Fibroblast of peridontal ligament (primary cell): ENCODE data around the gene SIRT5.

Experiments
- DNase-seq: peaks from one replicate; pipeline ENCODE4 v3.0.0-alpha.2; 2010; ENCODE audit errors: extremely low read depth

Gene SIRT5

DNA sequence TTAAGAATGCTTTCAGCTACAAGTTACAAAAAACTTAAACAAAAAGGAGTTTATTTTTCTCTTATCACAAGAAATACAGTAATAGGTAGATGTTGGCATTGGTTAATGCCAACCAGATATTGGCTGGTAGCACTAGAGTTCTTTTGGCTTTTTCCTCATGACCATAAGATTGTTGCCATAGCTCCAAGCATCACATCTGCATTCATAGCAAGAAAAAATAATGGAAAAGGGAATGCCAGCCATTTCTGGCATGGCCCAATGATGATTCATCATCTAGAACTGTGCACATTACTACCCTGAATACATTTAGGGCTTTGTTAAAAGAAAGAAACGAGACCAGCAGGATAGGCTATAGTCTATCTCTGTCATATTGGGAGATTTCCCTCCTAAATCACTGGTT lies 20.8 kb upstream of the SIRT5 start:
- no peak for DNase-seq

DNA sequence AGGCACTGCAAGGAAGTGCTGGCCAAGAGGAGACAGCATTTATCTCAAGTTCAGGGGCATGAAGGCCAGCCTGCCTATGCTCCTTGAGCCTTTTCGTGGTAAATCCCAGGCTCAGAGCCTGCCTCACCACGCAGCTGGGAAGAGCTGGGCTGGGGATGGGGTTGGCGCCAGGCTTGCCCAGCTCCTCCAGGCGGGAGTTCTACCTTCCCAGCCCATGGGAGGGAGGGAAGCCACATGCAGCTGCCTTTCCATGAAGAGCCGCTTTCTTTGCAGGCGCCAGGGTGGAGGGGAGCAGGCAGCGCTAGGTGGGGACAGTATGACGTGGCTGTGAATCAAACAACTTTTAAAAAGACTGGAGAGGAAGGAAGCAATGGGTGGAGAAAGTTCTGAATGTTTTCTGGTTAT lies 19.5 kb upstream of the SIRT5 start:
- DNase-seq, result no peak

DNA sequence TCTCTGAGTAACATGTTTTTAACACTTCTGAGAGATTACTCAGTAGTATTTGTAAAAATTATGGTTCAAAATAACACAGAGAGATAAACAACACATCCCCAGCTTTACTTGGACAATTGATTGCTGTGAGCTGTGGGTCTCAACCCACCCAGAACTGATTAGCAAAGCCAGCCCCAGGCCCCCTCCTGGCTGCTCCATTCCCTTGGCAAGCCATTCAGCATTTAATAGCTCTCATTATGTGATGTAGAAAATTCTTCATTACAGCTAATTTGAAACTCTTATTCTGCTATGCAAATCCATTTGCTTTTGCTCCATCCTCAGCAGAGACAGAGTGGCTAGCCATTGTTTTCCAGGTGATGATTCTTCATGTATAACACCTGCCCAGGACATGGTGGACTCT lies 16.6 kb upstream of the SIRT5 start:
- no peak for DNase-seq

DNA sequence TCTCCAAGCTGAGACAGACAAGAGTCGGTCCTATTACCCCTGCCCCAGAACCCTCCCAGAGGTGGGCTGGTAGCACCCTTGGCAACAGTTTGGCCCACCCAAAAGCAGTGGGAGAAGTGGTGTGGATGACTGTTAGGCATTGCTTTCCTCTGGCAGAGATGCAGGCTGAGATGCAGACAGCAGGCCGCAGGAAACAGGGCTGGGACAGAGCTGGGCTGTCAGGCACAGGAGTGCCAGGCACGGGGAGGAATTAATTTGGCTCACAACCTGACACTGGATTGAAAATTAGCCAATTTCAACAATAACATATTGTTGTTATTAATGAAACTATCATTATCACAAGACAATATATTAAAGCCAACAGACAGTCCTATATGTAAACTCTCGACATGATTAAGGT lies 15.7 kb upstream of the SIRT5 start:
- DNase-seq, result no peak

DNA sequence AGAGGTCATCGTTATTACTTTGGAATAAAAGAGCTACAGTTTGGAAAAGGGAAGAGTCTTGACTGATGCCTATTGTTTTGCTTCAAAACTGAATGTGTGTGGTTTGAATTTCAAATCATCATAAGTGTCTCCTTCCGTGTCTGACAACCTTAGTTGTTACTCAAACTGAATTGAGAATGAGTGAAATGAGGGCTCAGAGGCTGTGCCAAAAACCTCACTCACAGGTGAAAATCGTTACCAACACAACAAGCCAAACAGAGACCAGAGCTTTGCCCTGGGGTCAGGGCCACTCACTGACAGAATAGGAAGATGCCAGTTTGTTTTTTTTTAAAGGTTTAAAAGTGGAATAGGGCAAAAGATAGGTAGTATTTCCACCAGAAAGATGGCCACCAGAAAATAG lies 15.2 kb upstream of the SIRT5 start:
- no peak for DNase-seq

DNA sequence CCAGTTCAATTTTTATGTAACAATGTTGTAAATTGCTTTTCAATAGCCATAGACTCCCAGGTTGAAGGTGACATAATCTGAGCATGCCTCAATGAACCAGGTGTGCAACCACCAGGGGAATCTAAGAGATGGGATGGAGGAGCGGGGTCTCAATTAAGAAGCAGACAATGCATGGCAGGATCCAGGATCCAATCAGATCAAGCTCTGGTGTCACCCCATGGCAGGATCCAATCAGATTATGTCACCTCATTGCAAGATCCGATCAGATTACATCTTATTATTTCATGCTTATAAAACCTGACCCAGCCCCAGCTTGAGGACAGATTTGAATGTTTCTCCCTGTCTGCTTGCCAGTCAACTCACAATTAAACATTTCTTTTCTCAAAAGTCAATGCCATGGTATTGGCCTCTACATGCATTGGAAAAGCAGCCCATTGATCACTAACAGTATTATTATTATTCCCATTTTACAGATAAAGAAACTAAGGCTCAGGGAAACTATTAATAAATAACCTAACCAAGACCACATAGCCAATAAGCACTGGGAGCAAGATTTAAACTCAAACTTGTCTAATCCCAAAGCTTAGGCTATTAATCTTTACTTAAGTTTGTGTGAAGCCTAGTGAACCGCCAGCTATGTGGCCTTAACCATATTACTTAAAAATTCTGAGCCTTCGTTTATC lies 14.3 kb upstream of the SIRT5 start:
- no peak for DNase-seq

DNA sequence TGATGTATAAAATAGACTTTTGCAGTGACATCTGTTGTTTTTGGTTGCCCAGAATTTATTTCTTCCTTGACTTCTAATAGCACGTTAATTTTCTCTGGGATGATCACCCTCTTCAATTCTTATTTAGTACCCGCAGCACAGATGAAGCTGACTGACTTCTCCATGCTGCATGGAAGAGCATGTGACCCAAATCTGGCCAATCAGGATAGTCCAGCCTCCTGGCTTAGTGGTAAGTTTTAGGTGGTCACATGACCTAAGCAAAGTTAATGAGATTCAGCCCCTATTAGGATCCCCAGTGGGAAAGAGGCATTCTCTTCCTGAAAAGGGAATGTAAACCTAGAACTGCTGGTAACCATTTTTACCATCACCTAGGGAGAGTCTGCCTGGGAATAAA lies 13.8 kb upstream of the SIRT5 start:
- no peak for DNase-seq

DNA sequence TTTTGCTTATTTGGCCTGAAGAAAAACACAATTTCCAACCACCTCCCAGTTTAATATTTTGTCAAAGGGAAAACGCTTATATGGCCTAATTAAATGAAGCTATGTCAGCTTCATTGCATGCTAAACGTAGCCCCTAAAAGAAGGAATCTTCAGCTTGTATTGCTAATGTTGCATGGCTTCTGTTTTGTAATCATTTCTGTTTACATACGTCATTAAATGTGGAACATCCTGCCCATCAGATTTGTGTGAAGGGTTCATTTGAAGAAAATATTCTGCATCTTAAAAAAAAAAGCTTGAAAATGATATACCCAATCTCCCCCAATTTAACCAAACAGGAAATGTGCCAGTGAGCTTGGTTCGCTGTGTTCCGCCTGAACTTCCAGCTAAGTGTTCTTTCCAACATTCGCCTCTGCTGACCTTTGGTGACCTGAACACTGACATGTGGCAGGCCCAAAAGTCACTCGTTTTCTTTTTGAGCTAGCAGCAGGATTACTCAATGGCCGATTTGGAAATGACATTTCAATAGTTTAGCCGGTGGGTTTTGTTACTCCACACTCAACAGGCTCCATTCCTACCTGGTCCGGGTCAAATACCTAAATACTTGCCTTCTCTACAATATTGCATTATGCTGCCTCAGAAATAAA lies 12.7 kb upstream of the SIRT5 start:
- no peak for DNase-seq

DNA sequence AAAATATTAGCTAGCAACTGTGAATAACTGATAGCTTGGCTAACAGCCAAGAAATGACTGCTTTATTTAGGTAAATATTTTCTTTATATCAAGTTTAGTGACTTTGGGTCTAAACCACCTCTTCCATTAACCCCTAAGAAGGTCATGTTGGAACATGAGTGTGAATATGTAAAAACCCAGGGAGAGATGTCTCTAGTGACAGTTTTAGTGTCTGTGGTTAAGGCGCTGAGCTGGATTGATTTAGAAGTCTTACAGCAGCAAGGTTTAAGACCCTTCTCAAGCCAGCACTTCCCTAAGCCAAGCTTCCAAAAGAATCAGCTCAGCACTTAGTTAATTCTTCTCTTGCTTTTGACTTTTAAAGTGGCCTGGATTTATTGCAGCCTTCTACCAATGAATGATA lies 11.4 kb upstream of the SIRT5 start:
- no peak for DNase-seq

DNA sequence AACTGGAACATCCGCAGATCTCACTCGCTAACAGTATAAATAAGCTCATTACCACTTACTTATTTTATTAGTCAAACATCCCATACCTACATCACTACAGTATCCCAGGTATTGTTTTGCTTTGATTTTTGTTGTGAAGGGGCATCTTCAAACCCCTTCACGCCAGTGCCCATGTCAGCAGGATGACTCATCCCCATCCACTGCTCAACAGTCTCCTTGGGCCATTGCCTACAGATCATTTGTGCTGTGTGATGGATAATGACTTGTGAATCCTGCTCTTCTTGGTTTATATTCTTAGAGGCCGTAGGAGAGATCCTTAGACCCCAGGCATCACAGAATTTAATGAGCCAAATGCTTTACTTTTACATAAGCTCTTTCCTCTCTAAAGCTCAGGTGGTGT lies 8.5 kb upstream of the SIRT5 start:
- no peak for DNase-seq

DNA sequence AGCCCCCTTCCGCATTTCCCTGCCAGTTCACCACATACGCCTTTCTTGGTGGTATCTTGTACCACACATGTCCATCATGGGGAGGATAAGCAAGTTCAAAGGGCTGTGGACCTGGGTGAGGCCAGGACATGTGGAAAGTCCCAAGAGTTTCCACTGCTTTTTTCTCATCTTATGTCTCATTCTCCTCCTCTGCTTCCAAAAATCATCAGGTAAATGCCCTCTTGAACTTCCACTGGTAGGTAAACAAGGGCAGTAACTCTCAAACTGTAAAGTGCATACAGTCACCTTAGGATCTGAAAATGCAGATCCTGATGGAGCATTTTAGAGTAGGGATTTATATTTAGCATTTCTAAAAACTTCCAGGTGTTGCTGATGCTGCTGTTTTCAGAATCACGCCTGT lies 7.9 kb upstream of the SIRT5 start:
- DNase-seq, result no peak

DNA sequence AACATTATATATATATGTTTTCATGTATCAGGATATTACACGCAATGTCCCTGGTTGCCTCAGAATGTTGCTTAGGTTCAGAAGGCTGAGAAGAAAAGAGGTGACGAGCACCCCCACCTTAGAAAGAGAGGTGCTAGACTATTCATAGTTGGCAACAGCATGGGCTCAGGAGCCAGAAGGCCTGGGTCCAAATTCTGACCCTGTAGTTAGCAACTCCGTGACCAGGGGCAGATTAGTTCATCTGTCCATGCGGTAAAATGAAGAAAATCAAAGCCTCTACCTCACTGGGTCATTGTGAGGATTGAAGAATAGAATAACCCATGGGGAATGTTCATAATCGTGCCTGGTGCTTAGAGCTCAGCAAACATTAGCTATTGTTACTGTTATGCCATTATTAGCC lies 5.4 kb upstream of the SIRT5 start:
- no peak for DNase-seq

DNA sequence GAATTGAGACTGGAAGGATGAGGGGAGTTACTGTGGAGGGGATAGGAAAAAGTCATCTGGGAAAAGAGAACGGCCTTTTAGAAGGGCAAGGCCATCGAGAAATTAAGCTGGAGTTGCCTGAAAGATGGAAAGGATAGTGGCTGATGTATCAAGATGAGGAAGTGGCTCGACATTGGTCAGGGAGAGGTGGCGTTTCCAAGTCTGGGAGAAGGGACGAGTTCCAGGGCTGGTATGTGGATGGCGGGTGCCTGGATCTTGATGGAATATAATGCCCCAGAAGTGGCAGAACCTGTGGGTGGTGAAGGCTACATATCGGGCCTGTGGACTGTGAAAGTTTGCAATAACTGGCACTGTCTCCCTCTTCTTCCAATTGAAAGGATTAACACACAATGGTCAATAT lies 2.2 kb upstream of the SIRT5 start:
- DNase-seq, result no peak

DNA sequence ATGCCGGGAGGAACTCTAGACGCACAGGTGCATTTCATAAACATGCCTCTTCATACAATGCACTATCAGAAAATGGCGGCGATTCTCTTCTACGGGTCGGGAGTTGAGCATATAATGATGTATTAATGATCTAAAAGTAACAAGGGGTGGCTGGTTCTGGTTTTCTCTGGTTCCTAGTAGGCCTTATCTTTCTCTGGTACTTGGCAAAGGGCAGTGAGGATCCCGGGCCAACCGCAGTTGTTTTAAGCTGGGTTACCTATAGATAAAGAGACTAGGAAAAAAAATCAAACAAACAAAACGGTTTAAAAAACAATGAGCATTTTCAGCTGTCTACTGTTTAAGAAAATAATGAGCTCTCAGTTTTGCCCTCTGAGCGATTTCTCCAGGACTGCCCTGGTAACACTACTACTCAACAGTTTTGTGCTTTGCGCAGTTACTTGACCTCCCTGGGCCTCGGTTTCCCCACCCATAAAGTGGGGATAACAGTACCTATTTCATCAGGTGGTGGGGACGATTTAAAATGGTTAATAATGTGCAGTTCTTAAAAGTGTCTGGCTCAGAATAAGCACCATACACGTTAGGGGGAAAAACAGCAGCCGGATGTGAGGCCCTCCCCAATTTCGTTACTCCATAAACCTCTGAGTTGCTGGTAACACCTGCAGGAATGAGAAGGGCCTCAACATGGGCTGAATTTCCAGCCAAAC lies 1.3 kb upstream of the SIRT5 start:
- no peak for DNase-seq

DNA sequence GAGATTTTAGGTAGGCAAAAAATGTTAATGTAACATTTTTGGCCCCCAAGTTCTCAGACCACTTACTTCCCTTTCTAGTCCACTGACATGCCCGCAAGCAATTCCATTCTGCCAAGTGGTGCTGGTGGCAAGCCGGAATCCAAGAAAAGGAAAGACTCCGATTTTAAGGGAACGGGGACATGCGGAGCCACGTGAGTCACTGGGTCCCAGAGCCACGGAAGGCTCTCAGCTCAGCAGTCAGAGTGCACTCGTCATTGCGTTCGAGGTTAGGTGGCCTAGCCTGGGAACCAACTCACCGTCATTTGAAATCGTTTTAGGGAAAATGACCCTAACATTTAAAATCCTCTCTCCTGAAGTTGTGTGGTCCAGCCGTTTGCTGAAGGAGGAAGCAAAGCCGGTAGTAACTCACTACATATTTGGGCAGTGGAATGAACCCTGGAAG lies 711 bp upstream of the SIRT5 start:
- peak; percentile 30 for DNase-seq

DNA sequence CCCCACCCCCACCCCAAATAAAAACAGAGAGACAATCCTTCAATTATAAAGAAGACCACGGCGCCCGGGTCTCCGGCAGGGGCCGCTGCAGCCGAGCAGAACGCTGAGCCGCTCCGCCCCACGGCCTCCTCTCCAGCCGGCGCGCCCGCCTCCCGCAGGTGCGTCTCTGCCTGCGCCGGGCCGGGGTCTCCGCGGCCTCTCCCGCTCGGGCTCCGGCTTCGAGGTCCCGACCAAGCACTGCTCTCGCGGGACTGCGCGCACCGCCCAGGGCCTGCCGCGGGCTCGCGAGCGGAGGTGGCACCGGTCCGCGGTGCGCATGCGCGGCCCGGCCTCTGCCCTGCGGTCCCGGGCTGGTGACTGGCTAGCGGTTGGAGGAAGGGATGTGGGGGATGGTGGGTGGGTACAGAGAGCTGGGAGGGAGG lies 241 bp upstream of the SIRT5 start:
- peak; percentile 84 for DNase-seq

DNA sequence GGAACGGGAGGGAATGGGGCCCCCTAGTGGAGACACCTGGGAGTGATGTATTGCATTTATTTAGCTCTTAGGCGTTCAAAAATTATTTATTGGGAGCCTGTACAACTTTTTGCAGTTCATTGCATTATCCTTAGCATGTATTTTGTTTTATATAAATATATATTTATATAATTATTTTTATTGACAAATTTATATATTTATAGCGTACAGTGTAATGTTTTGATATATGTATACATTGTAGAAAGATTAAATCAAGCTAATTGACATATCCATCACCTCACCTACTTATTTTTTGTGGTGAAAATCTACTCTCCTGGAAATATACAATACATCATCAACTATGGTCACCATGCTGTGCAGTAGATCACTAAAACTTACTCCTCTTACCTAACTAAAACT lies 975 bp downstream of the SIRT5 start:
- DNase-seq, result no peak

DNA sequence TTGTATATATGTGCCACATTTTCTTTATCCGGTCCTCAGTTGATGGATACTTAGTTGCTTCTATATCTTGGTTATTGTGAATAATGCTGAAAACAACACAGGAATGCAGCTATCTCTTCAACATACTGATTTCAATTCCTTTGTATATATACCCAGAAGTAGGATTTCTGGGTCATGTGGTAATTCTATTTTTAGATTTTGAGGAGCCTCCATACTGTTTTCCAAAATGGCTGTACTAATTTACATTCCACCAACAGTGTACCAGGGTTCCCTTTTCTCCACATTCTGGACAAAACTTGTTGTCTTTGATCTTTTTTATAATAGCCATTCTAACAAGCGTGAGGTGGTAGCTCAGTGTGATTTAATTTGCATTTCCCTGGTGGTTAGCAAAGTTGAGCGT lies 1.6 kb downstream of the SIRT5 start:
- DNase-seq, result no peak

DNA sequence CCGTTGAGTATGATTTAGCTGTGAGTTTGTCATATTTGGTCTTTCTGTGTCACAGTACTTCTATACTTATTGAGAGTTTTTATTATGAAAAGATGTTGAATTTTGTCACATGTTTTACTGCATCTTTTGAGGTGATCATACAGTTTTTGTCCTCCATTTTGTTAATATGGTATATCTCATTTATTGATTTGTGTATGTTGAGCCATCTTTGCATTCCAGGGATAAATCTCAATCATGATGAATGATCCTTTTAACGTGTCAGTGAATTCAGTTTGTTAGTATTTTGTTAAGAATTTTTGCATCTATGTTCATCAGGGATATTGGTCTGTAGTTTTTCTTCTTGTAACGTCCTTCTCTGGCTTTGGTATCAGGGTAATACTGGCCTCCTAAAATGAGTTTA lies 3.5 kb downstream of the SIRT5 start:
- DNase-seq, result no peak

DNA sequence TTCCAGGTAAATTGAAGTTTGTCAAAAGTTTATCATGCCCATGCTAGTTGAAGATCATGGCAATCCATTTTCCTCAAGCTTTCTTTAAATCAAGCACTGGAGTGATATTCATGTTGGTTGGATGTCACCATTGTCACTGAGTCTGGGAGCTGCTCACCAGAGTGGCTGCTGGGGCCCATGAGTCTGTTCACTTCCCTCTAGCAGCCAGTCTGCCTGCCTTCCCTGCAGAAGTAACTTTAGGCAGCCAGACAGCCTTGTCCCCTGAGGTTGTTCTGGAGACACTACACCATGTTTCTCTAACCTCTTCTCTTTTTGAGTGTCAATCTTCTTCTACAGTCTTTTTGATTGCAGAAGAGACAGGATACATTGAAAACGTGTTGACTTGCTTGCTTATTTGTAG lies 5.5 kb downstream of the SIRT5 start:
- DNase-seq, result no peak

DNA sequence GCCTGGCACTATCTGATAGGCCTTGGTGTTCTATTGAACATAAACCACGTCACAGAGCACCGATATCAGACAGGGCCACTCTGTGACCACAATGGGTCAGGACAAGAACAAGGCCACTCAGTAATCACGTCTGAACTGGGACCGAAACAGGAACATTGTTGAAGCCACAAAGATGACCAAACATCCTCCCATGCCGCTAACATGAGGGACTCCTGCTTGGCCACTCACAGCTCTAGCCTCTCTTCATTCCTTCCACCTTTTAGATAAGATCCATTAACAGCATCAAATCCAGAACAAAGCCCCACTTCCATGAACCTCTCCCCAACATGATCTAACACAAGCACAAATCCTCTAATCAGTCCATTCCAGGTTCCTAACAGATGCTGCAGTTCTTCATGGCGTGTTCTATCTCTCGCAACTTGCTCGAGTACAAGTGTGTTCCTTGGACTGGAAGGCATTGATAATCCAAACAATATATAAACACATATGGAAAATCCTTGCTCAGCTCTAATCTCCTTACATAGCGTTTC lies 7.4 kb downstream of the SIRT5 start:
- no peak for DNase-seq

DNA sequence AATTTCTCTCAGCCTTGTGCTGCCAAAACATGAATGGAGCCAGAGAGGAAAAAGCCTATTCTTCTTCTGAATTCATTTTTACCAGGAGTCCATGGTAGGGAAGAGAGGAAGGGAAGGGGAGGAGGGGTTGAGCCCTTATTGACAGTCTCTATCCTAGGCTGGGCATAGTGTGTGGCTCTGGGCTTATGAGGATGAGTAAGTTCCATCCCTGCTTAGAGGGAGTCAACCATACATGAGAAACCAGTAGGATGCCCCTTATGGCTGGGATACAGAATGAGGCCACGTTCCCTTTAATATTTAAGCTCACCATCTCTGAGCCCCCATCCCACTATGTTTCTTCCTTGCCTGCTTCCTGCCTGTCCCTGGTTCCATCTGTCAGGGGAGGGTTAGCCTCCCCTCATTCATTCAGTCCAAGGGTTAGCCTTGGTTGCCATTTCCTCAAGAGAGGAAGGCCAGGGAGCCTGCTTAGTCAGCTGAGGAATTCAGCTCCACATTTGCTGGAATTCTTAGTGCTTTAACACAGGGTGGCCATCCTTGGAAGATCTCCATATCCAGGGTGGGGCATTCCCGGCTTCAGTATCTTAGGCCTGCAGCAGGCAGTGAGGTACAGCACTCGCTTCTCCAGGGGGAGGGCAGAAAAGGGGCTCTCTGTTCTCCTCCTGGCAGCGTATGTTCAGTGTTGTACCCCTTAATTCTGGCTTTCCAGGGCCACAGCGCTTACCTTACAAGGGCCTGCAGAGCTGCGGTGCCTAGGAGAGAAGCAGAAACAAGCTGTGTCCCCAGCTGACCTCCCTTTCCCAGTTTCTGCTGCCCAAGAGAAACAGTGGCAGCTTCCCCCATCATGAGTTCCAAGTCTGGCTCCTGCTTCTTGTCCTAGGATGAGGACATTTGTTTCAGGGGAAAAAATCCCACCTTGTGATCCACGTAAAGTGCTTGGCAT lies 12.5 kb downstream of the SIRT5 start:
- DNase-seq, result peak; percentile 10
